Measurements from ENCODE around the gene SPOCD1.

DNA sequence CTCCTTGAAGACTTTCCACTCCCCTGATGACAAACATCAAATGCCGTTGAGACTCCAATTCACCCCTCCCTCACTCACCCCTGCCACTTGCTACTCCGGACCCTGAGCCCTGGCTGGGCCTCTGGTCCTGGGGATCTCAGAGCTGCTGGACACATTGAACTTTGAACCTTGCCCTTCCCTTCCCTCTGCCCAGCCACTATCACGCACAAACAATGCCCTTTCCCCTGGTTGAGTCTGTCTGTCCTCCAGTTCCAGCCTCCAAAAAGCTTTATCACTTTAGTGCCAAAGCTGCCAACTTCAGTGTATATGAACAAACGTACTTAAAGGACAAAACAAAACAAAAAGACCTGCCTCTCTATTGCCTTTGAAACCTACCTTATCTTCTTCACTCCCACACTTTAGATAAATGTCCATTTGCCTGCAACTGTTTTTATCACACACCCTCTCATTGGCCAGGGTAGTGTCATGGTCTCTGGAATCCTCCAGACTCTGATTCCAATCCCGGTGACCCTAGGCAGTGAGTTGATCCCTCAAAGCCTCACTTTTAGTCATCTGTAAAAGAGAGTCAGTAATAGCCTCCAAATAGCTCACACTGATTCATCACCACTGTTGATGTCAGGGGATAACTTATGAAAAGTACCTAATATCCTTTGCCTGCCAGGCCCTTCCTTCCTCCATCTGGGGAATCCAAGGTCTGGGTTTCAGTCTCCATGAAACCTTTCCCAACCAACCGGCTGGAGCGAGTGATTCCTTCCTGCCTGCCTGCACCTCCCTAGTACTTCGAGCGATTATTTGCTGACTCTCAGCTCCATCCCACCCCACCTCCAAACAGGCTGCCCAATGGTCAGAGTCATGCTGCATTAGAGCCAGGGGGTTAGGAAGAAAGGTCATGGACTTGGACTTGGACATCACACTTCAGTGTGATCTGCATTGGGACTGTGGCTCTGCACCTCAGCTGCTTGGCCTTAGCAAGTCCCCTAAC, 15.9 kb upstream of the SPOCD1 start:
- TF ChIP-seq, protein P1, sequence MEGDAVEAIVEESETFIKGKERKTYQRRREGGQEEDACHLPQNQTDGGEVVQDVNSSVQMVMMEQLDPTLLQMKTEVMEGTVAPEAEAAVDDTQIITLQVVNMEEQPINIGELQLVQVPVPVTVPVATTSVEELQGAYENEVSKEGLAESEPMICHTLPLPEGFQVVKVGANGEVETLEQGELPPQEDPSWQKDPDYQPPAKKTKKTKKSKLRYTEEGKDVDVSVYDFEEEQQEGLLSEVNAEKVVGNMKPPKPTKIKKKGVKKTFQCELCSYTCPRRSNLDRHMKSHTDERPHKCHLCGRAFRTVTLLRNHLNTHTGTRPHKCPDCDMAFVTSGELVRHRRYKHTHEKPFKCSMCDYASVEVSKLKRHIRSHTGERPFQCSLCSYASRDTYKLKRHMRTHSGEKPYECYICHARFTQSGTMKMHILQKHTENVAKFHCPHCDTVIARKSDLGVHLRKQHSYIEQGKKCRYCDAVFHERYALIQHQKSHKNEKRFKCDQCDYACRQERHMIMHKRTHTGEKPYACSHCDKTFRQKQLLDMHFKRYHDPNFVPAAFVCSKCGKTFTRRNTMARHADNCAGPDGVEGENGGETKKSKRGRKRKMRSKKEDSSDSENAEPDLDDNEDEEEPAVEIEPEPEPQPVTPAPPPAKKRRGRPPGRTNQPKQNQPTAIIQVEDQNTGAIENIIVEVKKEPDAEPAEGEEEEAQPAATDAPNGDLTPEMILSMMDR (IDR thresholded peaks at IDR 0.05) = no peak
- TF ChIP-seq, protein P2, sequence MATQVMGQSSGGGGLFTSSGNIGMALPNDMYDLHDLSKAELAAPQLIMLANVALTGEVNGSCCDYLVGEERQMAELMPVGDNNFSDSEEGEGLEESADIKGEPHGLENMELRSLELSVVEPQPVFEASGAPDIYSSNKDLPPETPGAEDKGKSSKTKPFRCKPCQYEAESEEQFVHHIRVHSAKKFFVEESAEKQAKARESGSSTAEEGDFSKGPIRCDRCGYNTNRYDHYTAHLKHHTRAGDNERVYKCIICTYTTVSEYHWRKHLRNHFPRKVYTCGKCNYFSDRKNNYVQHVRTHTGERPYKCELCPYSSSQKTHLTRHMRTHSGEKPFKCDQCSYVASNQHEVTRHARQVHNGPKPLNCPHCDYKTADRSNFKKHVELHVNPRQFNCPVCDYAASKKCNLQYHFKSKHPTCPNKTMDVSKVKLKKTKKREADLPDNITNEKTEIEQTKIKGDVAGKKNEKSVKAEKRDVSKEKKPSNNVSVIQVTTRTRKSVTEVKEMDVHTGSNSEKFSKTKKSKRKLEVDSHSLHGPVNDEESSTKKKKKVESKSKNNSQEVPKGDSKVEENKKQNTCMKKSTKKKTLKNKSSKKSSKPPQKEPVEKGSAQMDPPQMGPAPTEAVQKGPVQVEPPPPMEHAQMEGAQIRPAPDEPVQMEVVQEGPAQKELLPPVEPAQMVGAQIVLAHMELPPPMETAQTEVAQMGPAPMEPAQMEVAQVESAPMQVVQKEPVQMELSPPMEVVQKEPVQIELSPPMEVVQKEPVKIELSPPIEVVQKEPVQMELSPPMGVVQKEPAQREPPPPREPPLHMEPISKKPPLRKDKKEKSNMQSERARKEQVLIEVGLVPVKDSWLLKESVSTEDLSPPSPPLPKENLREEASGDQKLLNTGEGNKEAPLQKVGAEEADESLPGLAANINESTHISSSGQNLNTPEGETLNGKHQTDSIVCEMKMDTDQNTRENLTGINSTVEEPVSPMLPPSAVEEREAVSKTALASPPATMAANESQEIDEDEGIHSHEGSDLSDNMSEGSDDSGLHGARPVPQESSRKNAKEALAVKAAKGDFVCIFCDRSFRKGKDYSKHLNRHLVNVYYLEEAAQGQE (IDR thresholded peaks at IDR 0.05; ENCODE audit: insufficient read depth in 1 of 2, low read depth in 2 of 2, low read length in 1 of 2) = no peak
- no peak for TF ChIP-seq POLR2AphosphoS5 (IDR thresholded peaks at IDR 0.05; ENCODE audit: low read depth, low read length)
- no peak for TF ChIP-seq TCF7L2 (IDR thresholded peaks at IDR 0.05; ENCODE audit: low read depth, low read length)
- no peak for TF ChIP-seq SIN3A (IDR thresholded peaks at IDR 0.05; ENCODE audit: borderline replicate concordance, insufficient read depth, low read depth, low read length)

Data from Panc1 (cell line).